OCI-LY1 (cell line): Measurements from ENCODE around the gene ADCYAP1R1.

Experiments used
- EZH2 ChIP-seq: fragments of 200-600 bp; sonication (generic), shearing (Covaris generic); IDR thresholded peaks from 2 replicates; pipeline ENCODE4 v1.8.0; 2017; ENCODE audit warnings: borderline replicate concordance, mixed run types, mild to moderate bottlenecking, antibody characterized with exemption, low read length, moderate library complexity, mixed read lengths
- TF ChIP-seq, protein P1 (sequence below): fragments of 200-600 bp; sonication (generic), shearing (Covaris generic); IDR thresholded peaks from 2 replicates; pipeline ENCODE4 v1.5.1; 2017; ENCODE audit warnings: mild to moderate bottlenecking, antibody characterized with exemption, low read length, moderate library complexity, mixed read lengths

GRCh38 chr7:31146030-31146429, 93.9 kb downstream of the ADCYAP1R1 start:
- TF ChIP-seq, protein P1, sequence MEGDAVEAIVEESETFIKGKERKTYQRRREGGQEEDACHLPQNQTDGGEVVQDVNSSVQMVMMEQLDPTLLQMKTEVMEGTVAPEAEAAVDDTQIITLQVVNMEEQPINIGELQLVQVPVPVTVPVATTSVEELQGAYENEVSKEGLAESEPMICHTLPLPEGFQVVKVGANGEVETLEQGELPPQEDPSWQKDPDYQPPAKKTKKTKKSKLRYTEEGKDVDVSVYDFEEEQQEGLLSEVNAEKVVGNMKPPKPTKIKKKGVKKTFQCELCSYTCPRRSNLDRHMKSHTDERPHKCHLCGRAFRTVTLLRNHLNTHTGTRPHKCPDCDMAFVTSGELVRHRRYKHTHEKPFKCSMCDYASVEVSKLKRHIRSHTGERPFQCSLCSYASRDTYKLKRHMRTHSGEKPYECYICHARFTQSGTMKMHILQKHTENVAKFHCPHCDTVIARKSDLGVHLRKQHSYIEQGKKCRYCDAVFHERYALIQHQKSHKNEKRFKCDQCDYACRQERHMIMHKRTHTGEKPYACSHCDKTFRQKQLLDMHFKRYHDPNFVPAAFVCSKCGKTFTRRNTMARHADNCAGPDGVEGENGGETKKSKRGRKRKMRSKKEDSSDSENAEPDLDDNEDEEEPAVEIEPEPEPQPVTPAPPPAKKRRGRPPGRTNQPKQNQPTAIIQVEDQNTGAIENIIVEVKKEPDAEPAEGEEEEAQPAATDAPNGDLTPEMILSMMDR: no peak
- no peak for TF ChIP-seq EZH2
